Endothelial cell of umbilical vein (primary cell): Measurements from ENCODE around the gene FNDC1. TPM values are rescaled to one million over a fixed set of nuclear protein-coding genes. Genes with fewer than 3 reads are reported as not detected.

Experiments
- BruUV-seq: library from RNA; stranded (reverse); fragments of 400-500 nt; replicated peaks from 2 replicates; lab custom pipeline; 2021; lab: Mats Ljungman, UMichigan
- CTCF ChIA-PET: fragments of 300-600, 350-600 bp; sonication (Branson Sonifier 250); formaldehyde crosslinking; loops from one replicate; lab custom pipeline; 2021; ENCODE audit warnings: antibody characterized with exemption, inconsistent platforms; lab: Charles Lee
- POLR2A ChIA-PET: fragments of 300-600, 350-600 bp; sonication (Branson Sonifier 250); formaldehyde crosslinking; loops from one replicate; lab custom pipeline; 2021; ENCODE audit warnings: antibody characterized with exemption, inconsistent platforms; lab: Charles Lee
- DNase-seq: peaks from one replicate; pipeline ENCODE4 v3.0.0-alpha.2; 2011; ENCODE audit warnings: low read depth, low spot score
- FAIRE-seq: peaks from 2 replicates; lab custom pipeline; 2011; peaks lifted over from hg19 to GRCh38; lab: Jason Lieb, UNC
- H2AFZ ChIP-seq: 2 replicates; pipeline ENCODE4 v1.6.0; 2012; ENCODE audit warnings: low read depth, low read length, control low read depth, inconsistent platforms
- H3K27ac ChIP-seq: 2 replicates; pipeline ENCODE4 v1.5.1; 2011; ENCODE audit warnings: low read depth, mild to moderate bottlenecking, control low read depth, low read length, moderate library complexity; ENCODE audit not compliant: insufficient read depth
- H3K27me3 ChIP-seq, 2 experiments: 2 replicates each; pipeline versions ENCODE4 v1.6.0 to v1.6.1; 2011; ENCODE audit warnings: low read length in 2 of 2, mixed read lengths in 1 of 2; ENCODE audit not compliant: control insufficient read depth in 2 of 2, insufficient read depth in 2 of 2
- H3K36me3 ChIP-seq, 2 experiments: 2 replicates in 1 of 2; 3 replicates in 1 of 2; pipeline ENCODE4 v1.5.1; 2011; ENCODE audit warnings: low read length in 2 of 2, mild to moderate bottlenecking in 1 of 2, moderate library complexity in 1 of 2; ENCODE audit not compliant: control insufficient read depth in 2 of 2, insufficient read depth in 2 of 2; ENCODE audit errors: extremely low read depth in 1 of 2
- H3K4me1 ChIP-seq: 3 replicates; pipeline ENCODE4 v1.5.1; 2011; ENCODE audit warnings: mild to moderate bottlenecking, low read length; ENCODE audit not compliant: control insufficient read depth, insufficient read depth; ENCODE audit errors: extremely low read depth
- H3K4me2 ChIP-seq: 2 replicates; pipeline ENCODE4 v1.6.1; 2011; ENCODE audit warnings: low read length, control low read depth, mixed read lengths; ENCODE audit not compliant: insufficient read depth
- H3K4me3 ChIP-seq, 3 experiments: fragments of 200-600 bp in 1 of 3; sonication (generic), shearing (Covaris generic) in 1 of 3; replicated peaks in 1 of 3; 2 replicates each; pipeline ENCODE4 v1.5.1; 2011 to 2016; ENCODE audit warnings: control low read depth in 3 of 3, low read length in 3 of 3, mild to moderate bottlenecking in 2 of 3, inconsistent platforms in 1 of 3, low read depth in 1 of 3, moderate library complexity in 1 of 3; ENCODE audit not compliant: insufficient read depth in 1 of 3
- H3K79me2 ChIP-seq: 2 replicates; pipeline ENCODE4 v1.6.0; 2012; ENCODE audit warnings: low read length, inconsistent platforms; ENCODE audit not compliant: control insufficient read depth, insufficient read depth
- H3K9ac ChIP-seq: replicated peaks from 2 replicates; pipeline ENCODE3; 2011; ENCODE audit warnings: low read length, control low read depth; ENCODE audit not compliant: insufficient read depth; ENCODE audit errors: extremely low read depth
- H3K9me1 ChIP-seq: replicated peaks from 3 replicates; pipeline ENCODE4 v1.6.0; 2011; ENCODE audit warnings: mild to moderate bottlenecking, low read length; ENCODE audit not compliant: control insufficient read depth, insufficient read depth; ENCODE audit errors: extremely low read depth
- H3K9me3 ChIP-seq: replicated peaks from 2 replicates; pipeline ENCODE4 v1.5.1; 2012; ENCODE audit warnings: low read length, inconsistent platforms; ENCODE audit not compliant: control insufficient read depth, insufficient read depth
- H4K20me1 ChIP-seq: replicated peaks from 2 replicates; pipeline ENCODE3; 2011; ENCODE audit warnings: mild to moderate bottlenecking, low read length; ENCODE audit not compliant: control insufficient read depth, insufficient read depth; ENCODE audit errors: extremely low read depth
- EZH2 ChIP-seq: IDR thresholded peaks from 2 replicates; pipeline ENCODE4 v1.6.1; 2012; ENCODE audit warnings: borderline replicate concordance, low read depth, mild to moderate bottlenecking, moderate library complexity, low read length, inconsistent platforms; ENCODE audit not compliant: severe bottlenecking
- FOS ChIP-seq: IDR thresholded peaks from 2 replicates; pipeline ENCODE4 v1.6.1; 2011; ENCODE audit warnings: mild to moderate bottlenecking, low read length, moderate library complexity, borderline replicate concordance; ENCODE audit not compliant: insufficient read depth
- JUN ChIP-seq: IDR thresholded peaks from 2 replicates; pipeline ENCODE4 v1.6.1; 2011; ENCODE audit warnings: borderline replicate concordance, low read depth; ENCODE audit not compliant: insufficient read length, insufficient read depth
- dilution Hi-C: fragments of 300-500 bp; cut with MboI; formaldehyde crosslinking; loops from one replicate; pipeline ENCODE4 v1.15.0; 2019; ENCODE audit warnings: low sequenced_read_pairs; ENCODE audit not compliant: extremely low pct_ligation_motif_present
- intact Hi-C: fragments of 100-400 bp; cut with micrococcal nuclease; formaldehyde crosslinking; loops from one replicate; pipeline ENCODE4 v1.10.0; 2022
- polyA plus RNA-seq, 4 experiments: library from polyadenylated mRNA; depleted of rRNA in 3 of 4; stranded (reverse) in 3 of 4; unstranded in 1 of 4; fragments of >200 nt; gene quantifications; 2 replicates each; pipeline versions ENCODE4 v1.2.1 to v1.2.3, GENCODE V29; 2011 to 2012; ENCODE audit warnings: missing spikeins in 1 of 4
- total RNA-seq: library from RNA; stranded (reverse); gene quantifications from 2 replicates; pipeline ENCODE4 v1.2.3, GENCODE V29; 2021

FNDC1 gene
- total and polyA plus RNA-seq, 2 donors (not counting 3 experiments of a cell fraction or from before 2014, with no cell fraction given): 0.04 TPM; not detected in 1

DNA sequence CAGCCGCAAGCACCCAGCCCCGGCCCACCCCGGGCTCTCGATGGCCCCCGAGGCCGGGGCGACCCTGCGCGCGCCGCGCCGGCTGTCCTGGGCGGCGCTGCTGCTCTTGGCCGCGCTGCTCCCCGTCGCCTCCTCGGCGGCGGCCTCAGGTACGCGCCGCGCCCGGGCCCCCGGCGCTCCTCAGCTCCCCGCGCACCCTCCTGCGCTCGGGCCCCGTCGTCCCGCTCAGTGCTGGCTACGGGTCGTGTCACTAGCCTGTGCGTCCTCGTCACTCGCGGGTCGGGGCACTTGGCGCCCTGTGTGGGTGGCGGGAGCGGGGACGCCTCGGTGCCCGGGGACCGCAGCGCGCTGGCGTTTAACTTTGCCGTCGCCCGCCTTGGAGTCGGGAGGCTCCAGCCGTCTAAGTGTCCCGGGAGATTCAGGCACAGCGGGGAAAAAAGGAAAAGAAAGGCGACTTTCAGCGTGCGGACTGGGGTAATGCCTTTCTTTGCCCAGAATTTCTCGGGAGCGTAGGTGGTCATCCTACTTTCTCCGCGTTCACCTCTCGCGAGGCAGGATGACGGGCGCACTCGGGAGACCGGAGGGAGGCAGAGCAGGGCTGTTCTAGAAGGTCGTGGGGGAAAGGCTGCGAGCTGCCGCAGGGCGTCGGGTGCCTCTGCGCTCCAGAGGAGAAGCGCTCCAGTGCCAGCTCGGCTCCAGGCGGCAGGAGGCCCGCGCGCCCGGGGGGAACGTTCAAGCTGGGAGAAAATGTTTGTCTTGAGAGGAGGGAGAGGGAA lies 545 bp downstream of the FNDC1 start:
- no peak overlapping the region for H2AFZ ChIP-seq
- POLR2A ChIA-PET: no interaction called here

DNA sequence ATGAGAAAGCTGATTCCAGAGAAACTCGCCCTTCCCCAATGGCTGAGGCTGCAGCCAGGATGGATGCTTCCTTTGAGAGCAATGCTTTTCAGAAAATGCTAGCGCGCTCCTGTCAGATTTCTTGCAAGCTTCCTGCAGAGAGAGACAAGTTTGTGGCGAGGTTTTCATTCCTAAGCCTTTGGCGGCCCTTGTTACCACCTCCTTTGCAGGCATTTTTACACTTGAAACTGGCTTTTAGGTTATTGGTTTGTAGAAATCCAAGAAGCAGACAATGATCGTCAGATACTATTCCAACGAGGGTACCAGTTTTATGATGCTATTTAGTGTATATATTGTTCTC lies 1.1 kb downstream of the FNDC1 start:
- dilution Hi-C loops (no loop called here), intact Hi-C loops (loop anchor here (10.0 kb wide), 1 partner anchor 684 kb away; no protein-coding TSS in a partner anchor)

More for the DNA sequence above, 545 bp downstream of the FNDC1 start:
- TF ChIP-seq FOS (no peak), EZH2 (peak; percentile 85)
- Histone ChIP-seq H3K9me3 (no peaks in the 10 kb centered on the region), H3K4me3 (peak overlapping the region in 2 of 3 experiments; percentile 9 to 11), H3K9ac (no peak overlapping the region), H3K4me1 (peaks cover 3% of the 10 kb centered on the region), H3K36me3 (no peaks in the 10 kb centered on the region), H4K20me1 (no peaks in the 10 kb centered on the region), H3K79me2 (no peaks in the 10 kb centered on the region), H3K27me3 (peaks cover 48 to 74% of the 10 kb centered on the region in 2 experiments), H3K27ac (no peak overlapping the region), H3K4me2 (peak overlapping the region; percentile 35), H3K9me1 (no peaks in the 10 kb centered on the region)
- dilution Hi-C loops (no loop called here), intact Hi-C loops (loop anchor here (1.0 to 10.0 kb wide), 4 partner anchors 440 to 1288 kb away; no protein-coding TSS in a partner anchor)
- CTCF ChIA-PET: interaction anchor here (0.9 to 9.0 kb wide), 3 partner anchors 9 to 559 kb away, joined by 3 to 193 read pairs (median 4); no protein-coding TSS in a partner anchor
- no TSS peak for BruUV-seq
- FAIRE-seq (no peak), DNase-seq (peak; percentile 2)

More for the DNA sequence above, 1.1 kb downstream of the FNDC1 start:
- H3K4me2 ChIP-seq: no peak overlapping the region
- H3K36me3 ChIP-seq: no peaks in the 10 kb centered on the region
- H3K9me1 ChIP-seq: no peaks in the 10 kb centered on the region
- peaks cover 50 to 77% of the 10 kb centered on the region in 2 experiments for H3K27me3 ChIP-seq
- no peaks in the 10 kb centered on the region for H3K79me2 ChIP-seq
- H3K4me1 ChIP-seq: peaks cover 3% of the 10 kb centered on the region
- no peak overlapping the region for H3K27ac ChIP-seq
- no peak overlapping the region for H3K4me3 ChIP-seq
- ChIA-PET POLR2A (no interaction called here), CTCF (interaction anchor here (0.9 to 9.0 kb wide), 3 partner anchors 9 to 559 kb away, joined by 3 to 193 read pairs (median 4); no protein-coding TSS in a partner anchor)
- FAIRE-seq (no peak), DNase-seq (no peak)
- TF ChIP-seq JUN: no peak
- TF ChIP-seq EZH2: peak; percentile 7
- no peak overlapping the region for H3K9ac ChIP-seq
- no peaks in the 10 kb centered on the region for H3K9me3 ChIP-seq
- H2AFZ ChIP-seq: no peak overlapping the region
- BruUV-seq: no TSS peak
- H4K20me1 ChIP-seq: no peaks in the 10 kb centered on the region
